ENCODE measurements around the gene AQP12B.

AQP12B gene

GRCh38 chr2:240631548-240632305 lies 51.0 kb downstream of the AQP12B start:
- no peak for DNase-seq

GRCh38 chr2:240630771-240631547 lies 51.7 kb downstream of the AQP12B start:
- peak; percentile 24 for DNase-seq

GRCh38 chr2:240629968-240630770 lies 52.5 kb downstream of the AQP12B start:
- DNase-seq: peak; percentile 45

DNA sequence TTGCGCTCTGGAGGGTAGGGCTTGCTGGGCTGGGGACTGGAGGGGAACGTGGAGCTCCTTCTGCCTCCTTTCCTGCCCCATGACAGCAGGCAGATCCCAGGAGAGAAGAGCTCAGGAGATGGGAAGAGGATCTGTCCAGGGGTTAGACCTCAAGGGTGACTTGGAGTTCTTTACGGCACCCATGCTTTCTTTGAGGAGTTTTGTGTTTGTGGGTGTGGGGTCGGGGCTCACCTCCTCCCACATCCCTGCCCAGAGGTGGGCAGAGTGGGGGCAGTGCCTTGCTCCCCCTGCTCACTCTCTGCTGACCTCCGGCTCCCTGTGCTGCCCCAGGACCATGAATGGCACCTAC lies 53.1 kb downstream of the AQP12B start:
- no peak for DNase-seq

DNA sequence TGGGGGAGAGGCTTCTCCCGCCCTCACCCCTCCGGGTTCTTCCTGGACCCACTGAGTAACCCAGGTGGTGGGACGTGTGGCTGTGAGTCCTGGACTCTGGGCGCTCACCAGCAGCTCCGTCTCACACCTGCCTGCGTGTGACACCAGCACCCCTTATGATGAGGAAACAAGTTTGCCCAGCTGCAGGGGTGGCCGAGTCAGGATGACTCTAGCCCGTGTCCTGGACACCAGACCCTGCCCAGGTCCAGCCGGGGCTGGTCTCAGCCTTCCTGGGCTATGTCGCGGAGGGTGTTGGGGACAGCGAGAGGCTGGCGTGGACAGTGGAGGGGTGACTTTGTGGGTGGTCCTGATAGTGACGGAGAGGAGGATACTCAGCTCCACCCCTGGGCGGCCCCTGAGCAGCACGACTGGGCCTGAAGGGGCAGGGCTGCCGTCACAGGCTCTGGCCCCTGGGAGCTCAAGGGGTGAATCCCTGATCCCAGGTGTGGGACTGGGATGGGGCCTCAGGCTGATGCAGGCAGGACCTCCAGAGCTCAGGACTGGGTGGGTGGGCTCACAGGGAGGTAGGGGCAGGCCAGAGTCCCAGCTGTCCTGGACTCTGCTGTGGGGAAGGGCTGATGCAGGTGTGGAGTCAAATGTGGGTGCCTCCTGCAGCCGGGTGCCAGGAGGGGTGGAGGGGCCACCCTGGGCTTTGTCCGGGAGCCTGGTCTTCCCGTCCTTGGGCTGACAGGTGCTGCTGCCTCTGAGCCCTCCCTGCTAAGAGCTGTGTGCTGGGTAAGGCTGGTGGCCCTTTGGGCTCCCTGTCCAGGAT lies 53.7 kb downstream of the AQP12B start:
- peak; percentile 44 for DNase-seq

DNA sequence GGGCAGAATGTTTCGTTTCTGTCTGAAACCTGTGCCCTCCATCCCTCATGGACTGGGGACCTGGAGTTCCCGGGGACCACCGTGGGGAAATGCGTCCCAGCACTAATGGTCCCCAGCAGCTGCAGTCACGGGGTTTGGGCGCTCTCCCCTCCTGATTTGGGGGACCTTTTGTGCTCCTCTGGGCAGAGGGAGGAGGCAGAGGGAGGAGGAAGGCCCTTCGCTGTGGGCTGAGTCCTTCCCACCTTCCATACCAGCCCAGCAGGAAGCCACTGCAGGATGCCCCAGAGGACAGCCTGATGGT lies 54.2 kb downstream of the AQP12B start:
- no peak for DNase-seq

DNA sequence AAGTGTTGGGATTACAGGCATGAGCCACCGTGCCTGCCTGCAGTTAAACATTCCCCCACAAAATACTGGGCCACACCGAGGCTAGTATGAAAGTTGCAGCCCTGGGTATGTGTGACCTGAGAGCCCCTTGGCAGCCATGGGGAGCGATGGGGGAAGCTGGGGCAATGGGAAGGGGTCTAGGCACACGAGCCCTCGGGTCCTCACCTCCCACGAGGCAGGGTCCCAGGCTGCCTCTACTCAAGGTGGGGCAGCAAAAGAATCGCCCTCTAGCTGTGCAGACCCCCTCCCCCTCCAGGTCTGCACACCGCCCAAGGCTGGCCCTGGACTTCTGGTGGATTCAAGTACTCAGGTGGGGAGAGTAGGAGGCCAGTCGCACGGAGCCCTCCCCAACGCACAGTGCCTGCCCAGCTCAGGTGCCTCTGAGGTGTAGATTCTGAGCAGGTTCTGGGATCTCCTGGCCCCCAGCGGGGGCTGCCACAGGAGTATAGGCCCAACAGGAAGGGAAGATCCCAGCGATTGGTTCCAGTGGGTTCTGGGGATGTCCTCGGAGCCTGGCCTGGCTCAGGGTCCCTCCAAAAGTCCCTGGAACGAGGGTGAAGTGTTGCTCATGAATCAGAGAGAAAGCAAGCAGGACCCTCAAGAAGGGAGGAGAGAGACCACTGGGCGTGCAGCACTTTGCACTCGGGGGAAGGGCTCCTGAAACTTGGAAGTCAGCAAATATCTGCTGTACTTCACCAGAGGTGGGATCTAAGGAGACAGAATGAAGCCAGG lies 54.8 kb downstream of the AQP12B start:
- peak; percentile 38 for DNase-seq

- DNase-seq: peak; percentile 51
Observed at GRCh38 chr2:240626531-240627300, 56.0 kb downstream of the AQP12B start.

Measured in islet precursor cell (in vitro differentiated cells).